ENCODE data around the gene PTPRN2.
"Not testable (repeated sequence)": the region's sequence is repeated elsewhere in the genome, so short reads cannot be mapped to it uniquely, and the experiment has no call there.

PTPRN2 gene

GRCh38 chr7:158300427-158300826, 287.2 kb downstream of the PTPRN2 start:
- DNase-seq (ENCODE audit: low spot score), result no peak
- Histone ChIP-seq H3K4me3 (no peak overlapping the region), H3K27ac (no peak overlapping the region)
- no peak for TF ChIP-seq CTCF (IDR thresholded peaks at IDR 0.05)

DNA sequence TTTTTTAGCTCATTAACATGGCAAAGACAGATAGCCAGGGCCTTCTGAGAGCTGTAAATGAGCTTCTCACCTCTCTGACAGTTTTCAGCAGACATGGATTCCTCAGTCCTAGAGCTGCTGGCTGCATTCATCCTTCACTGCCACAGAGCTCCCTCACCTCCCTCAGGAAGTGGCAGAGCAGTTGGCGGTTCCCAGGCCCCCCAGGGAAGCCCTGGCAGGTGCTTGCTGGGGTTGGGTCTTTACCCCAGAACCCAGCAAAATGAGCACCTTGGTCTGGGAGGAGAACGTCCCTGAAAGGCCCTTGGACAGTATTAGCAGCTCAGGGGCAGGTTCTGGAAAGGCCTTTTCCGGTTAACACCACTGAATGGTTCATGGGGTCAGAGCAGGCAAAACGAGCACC, 288.0 kb downstream of the PTPRN2 start:
- Histone ChIP-seq H3K27ac (no peak overlapping the region), H3K4me3 (no peak overlapping the region)
- TF ChIP-seq CTCF (IDR thresholded peaks at IDR 0.05), result no peak
- peak; percentile 50 for DNase-seq (ENCODE audit: low spot score)

GRCh38 chr7:158296798-158297104, 290.9 kb downstream of the PTPRN2 start:
- H3K4me3 ChIP-seq, result no peak overlapping the region
- no peak overlapping the region for H3K27ac ChIP-seq
- DNase-seq (ENCODE audit: low spot score), result peak; percentile 60
- no peak for TF ChIP-seq CTCF (IDR thresholded peaks at IDR 0.05)

- Histone ChIP-seq H3K27ac (no peak overlapping the region), H3K4me3 (no peak overlapping the region)
- TF ChIP-seq CTCF (IDR thresholded peaks at IDR 0.05), result no peak
- DNase-seq (ENCODE audit: low spot score), result peak; percentile 47
These were observed 291.4 kb downstream of the PTPRN2 start for GRCh38 chr7:158295966-158296797.

- not testable (repeated sequence) for H3K4me3 ChIP-seq, H3K27ac ChIP-seq
- peak; percentile 47 for DNase-seq (ENCODE audit: low spot score)
These were observed 293.0 kb downstream of the PTPRN2 start for GRCh38 chr7:158294468-158295215.

DNA sequence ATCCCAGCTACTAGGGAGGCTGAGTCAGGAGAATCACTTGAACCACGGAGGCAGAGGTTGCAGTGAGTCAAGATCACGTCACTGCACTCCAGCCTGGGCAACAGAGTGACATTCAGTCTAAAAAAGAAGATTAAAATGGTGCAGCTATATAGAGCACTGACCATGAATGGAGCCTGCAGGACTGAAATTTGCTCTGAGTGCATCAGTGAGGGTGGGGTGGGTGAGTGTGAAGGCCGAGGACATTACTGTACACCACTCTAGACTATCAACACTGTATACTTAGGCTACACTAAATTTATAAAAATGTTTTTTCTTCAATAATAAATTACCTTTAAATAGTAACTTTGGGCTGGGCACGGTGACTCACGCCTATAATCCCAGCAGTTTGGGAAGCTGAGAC, 294.7 kb downstream of the PTPRN2 start:
- no peak for TF ChIP-seq CTCF (IDR thresholded peaks at IDR 0.05)
- Histone ChIP-seq H3K27ac (no peak overlapping the region), H3K4me3 (no peak overlapping the region)
- DNase-seq (ENCODE audit: low spot score), result no peak

- no peak for DNase-seq (ENCODE audit: low spot score)
- Histone ChIP-seq H3K27ac (no peak overlapping the region), H3K4me3 (no peak overlapping the region)
- TF ChIP-seq CTCF (IDR thresholded peaks at IDR 0.05), result no peak
These were observed 295.6 kb downstream of the PTPRN2 start for GRCh38 chr7:158291998-158292397.
